ENCODE results near the gene ATP13A3. TPM values are rescaled to one million over a fixed set of nuclear protein-coding genes. Genes with fewer than 3 reads are reported as not detected.

ATP13A3 gene
- total RNA-seq, 1 experiment from 2014 or later = 78.3 TPM

DNA sequence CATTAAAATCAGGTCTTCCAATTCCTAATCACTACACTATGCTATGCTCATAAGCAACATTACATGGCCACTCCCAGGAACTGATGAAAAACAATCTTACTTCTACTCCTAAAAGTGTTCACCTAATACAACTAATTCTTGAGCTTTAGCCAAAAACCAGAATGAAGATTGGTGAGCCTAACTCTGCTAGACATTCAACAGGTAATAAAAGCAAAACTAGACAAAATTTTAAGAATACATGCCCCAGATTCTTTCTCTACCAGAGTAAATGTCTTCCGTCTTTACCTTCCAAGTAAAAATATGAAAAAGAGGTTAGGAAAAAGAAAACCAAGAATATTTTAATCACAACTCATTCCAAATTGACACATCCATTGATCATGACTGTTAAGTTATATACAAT lies 31.3 kb downstream of the ATP13A3 start:
- POLR2A ChIA-PET = no interaction called here
- H3K4me3 Mint-ChIP-seq = no peak overlapping the region
- H3K36me3 Mint-ChIP-seq = peaks cover 33% of the 10 kb centered on the region
- ATAC-seq = no peak
- no peaks in the 10 kb centered on the region for H3K27me3 Mint-ChIP-seq (ENCODE audit: low read depth)
- no peak for DNase-seq (ENCODE audit: low spot score)
- CTCF ChIA-PET = no interaction called here
- no peak for TF ChIP-seq TCF7 (CRISPR knock-in tag; IDR thresholded peaks at IDR 0.05; ENCODE audit: low read depth)
- TF ChIP-seq IRF2 (CRISPR knock-in tag; IDR thresholded peaks at IDR 0.05; ENCODE audit: borderline replicate concordance, low read depth) = no peak
- TF ChIP-seq, protein P1, sequence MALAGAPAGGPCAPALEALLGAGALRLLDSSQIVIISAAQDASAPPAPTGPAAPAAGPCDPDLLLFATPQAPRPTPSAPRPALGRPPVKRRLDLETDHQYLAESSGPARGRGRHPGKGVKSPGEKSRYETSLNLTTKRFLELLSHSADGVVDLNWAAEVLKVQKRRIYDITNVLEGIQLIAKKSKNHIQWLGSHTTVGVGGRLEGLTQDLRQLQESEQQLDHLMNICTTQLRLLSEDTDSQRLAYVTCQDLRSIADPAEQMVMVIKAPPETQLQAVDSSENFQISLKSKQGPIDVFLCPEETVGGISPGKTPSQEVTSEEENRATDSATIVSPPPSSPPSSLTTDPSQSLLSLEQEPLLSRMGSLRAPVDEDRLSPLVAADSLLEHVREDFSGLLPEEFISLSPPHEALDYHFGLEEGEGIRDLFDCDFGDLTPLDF (CRISPR knock-in tag; IDR thresholded peaks at IDR 0.05) = no peak
- TF ChIP-seq, protein P2, sequence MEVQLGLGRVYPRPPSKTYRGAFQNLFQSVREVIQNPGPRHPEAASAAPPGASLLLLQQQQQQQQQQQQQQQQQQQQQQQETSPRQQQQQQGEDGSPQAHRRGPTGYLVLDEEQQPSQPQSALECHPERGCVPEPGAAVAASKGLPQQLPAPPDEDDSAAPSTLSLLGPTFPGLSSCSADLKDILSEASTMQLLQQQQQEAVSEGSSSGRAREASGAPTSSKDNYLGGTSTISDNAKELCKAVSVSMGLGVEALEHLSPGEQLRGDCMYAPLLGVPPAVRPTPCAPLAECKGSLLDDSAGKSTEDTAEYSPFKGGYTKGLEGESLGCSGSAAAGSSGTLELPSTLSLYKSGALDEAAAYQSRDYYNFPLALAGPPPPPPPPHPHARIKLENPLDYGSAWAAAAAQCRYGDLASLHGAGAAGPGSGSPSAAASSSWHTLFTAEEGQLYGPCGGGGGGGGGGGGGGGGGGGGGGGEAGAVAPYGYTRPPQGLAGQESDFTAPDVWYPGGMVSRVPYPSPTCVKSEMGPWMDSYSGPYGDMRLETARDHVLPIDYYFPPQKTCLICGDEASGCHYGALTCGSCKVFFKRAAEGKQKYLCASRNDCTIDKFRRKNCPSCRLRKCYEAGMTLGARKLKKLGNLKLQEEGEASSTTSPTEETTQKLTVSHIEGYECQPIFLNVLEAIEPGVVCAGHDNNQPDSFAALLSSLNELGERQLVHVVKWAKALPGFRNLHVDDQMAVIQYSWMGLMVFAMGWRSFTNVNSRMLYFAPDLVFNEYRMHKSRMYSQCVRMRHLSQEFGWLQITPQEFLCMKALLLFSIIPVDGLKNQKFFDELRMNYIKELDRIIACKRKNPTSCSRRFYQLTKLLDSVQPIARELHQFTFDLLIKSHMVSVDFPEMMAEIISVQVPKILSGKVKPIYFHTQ (CRISPR knock-in tag; IDR thresholded peaks at IDR 0.05) = no peak
- TF ChIP-seq CREM (CRISPR knock-in tag; IDR thresholded peaks at IDR 0.05) = no peak
- TF ChIP-seq JUN (CRISPR knock-in tag; IDR thresholded peaks at IDR 0.05) = no peak
- TF ChIP-seq SOX15 (CRISPR knock-in tag; IDR thresholded peaks at IDR 0.05) = no peak
- TF ChIP-seq EMX1 (CRISPR knock-in tag; IDR thresholded peaks at IDR 0.05) = no peak
- TF ChIP-seq, protein P3, sequence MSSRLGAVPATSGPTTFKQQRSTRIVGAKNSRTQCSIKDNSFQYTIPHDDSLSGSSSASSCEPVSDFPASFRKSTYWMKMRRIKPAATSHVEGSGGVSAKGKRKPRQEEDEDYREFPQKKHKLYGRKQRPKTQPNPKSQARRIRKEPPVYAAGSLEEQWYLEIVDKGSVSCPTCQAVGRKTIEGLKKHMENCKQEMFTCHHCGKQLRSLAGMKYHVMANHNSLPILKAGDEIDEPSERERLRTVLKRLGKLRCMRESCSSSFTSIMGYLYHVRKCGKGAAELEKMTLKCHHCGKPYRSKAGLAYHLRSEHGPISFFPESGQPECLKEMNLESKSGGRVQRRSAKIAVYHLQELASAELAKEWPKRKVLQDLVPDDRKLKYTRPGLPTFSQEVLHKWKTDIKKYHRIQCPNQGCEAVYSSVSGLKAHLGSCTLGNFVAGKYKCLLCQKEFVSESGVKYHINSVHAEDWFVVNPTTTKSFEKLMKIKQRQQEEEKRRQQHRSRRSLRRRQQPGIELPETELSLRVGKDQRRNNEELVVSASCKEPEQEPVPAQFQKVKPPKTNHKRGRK (CRISPR knock-in tag; IDR thresholded peaks at IDR 0.05; ENCODE audit: borderline replicate concordance) = no peak
- no peak for TF ChIP-seq ZBTB21 (CRISPR knock-in tag; IDR thresholded peaks at IDR 0.05; ENCODE audit: borderline replicate concordance)
- H3K9me3 Mint-ChIP-seq = no peaks in the 10 kb centered on the region
- no peaks in the 10 kb centered on the region for H3K4me1 Mint-ChIP-seq
- no peak overlapping the region for H3K27ac Mint-ChIP-seq

DNA sequence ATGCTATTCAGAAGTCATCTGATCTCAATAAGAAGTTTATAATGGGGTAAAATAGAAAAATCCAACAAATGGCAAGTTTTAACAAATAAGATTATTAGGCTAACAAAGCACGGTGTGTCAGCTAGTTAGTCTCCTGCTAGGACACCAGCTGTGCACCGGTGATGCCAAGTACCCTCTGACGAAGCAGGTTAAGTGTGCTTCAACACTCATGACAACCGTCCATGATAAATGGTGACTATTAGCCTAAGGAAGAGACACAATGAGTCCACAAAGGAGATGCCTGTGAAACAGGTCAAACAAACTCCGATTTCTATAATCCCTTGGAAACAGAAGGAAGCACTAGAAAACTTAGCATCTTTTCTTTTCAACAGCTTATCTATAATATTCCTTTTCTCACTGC lies 36.5 kb downstream of the ATP13A3 start:
- Mint-ChIP-seq H3K27ac (no peak overlapping the region), H3K4me1 (no peaks in the 10 kb centered on the region), H3K4me3 (no peak overlapping the region), H3K9me3 (no peaks in the 10 kb centered on the region), H3K27me3 (ENCODE audit: low read depth) (no peaks in the 10 kb centered on the region), H3K36me3 (peaks cover 61% of the 10 kb centered on the region)
- DNase-seq (ENCODE audit: low spot score) (no peak), ATAC-seq (no peak)
- ChIA-PET POLR2A (no interaction called here), CTCF (interaction anchor here (1.1 to 2.0 kb wide), 2 partner anchors 65 to 124 kb away, joined by 3 to 4 read pairs; no protein-coding TSS in a partner anchor)
- TF ChIP-seq ZNF138 (CRISPR knock-in tag; conservative IDR thresholded peaks at IDR 0.05) (no peak), TEAD1 (CRISPR knock-in tag; IDR thresholded peaks at IDR 0.05) (no peak), SOX15 (CRISPR knock-in tag; IDR thresholded peaks at IDR 0.05) (no peak), ZNF219 (CRISPR knock-in tag; IDR thresholded peaks at IDR 0.05; ENCODE audit: borderline replicate concordance) (no peak), TEAD4 (CRISPR knock-in tag; IDR thresholded peaks at IDR 0.05) (no peak), ATF1 (CRISPR knock-in tag; IDR thresholded peaks at IDR 0.05) (no peak), NFATC4 (CRISPR knock-in tag; IDR thresholded peaks at IDR 0.05) (no peak)
- TF ChIP-seq, protein P4, sequence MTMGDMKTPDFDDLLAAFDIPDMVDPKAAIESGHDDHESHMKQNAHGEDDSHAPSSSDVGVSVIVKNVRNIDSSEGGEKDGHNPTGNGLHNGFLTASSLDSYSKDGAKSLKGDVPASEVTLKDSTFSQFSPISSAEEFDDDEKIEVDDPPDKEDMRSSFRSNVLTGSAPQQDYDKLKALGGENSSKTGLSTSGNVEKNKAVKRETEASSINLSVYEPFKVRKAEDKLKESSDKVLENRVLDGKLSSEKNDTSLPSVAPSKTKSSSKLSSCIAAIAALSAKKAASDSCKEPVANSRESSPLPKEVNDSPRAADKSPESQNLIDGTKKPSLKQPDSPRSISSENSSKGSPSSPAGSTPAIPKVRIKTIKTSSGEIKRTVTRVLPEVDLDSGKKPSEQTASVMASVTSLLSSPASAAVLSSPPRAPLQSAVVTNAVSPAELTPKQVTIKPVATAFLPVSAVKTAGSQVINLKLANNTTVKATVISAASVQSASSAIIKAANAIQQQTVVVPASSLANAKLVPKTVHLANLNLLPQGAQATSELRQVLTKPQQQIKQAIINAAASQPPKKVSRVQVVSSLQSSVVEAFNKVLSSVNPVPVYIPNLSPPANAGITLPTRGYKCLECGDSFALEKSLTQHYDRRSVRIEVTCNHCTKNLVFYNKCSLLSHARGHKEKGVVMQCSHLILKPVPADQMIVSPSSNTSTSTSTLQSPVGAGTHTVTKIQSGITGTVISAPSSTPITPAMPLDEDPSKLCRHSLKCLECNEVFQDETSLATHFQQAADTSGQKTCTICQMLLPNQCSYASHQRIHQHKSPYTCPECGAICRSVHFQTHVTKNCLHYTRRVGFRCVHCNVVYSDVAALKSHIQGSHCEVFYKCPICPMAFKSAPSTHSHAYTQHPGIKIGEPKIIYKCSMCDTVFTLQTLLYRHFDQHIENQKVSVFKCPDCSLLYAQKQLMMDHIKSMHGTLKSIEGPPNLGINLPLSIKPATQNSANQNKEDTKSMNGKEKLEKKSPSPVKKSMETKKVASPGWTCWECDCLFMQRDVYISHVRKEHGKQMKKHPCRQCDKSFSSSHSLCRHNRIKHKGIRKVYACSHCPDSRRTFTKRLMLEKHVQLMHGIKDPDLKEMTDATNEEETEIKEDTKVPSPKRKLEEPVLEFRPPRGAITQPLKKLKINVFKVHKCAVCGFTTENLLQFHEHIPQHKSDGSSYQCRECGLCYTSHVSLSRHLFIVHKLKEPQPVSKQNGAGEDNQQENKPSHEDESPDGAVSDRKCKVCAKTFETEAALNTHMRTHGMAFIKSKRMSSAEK (CRISPR knock-in tag; IDR thresholded peaks at IDR 0.05; ENCODE audit: borderline replicate concordance) = no peak
- TF ChIP-seq, protein P5, sequence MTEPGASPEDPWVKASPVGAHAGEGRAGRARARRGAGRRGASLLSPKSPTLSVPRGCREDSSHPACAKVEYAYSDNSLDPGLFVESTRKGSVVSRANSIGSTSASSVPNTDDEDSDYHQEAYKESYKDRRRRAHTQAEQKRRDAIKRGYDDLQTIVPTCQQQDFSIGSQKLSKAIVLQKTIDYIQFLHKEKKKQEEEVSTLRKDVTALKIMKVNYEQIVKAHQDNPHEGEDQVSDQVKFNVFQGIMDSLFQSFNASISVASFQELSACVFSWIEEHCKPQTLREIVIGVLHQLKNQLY (CRISPR knock-in tag; IDR thresholded peaks at IDR 0.05) = no peak

Data from WTC11 (cell line).